H9 (cell line): ENCODE results near the gene CLBA1. TPM values are rescaled to one million over a fixed set of nuclear protein-coding genes. Genes with fewer than 3 reads are reported as not detected.

ENCODE experiments used
- DNase-seq: peaks from one replicate; pipeline ENCODE4 v3.0.0-alpha.2; 2017
- H2AFZ ChIP-seq: one replicate; pipeline ENCODE4 v1.6.1; 2013; ENCODE audit warnings: mild to moderate bottlenecking, low read length, control low read depth, moderate library complexity
- H2AK5ac ChIP-seq: 2 replicates; pipeline ENCODE4 v1.6.1; 2013; ENCODE audit warnings: low read length, control low read depth, mixed read lengths; ENCODE audit not compliant: insufficient read length
- H2BK120ac ChIP-seq: one replicate; pipeline ENCODE4 v1.6.1; 2013; ENCODE audit warnings: low read depth, mild to moderate bottlenecking, low read length, control low read depth, inconsistent platforms; ENCODE audit not compliant: poor library complexity, severe bottlenecking
- H2BK12ac ChIP-seq: 2 replicates; pipeline ENCODE4 v1.6.1; 2013; ENCODE audit warnings: low read length, control low read depth, mixed read lengths, low read depth; ENCODE audit not compliant: insufficient read length
- H2BK15ac ChIP-seq: 2 replicates; pipeline ENCODE4 v1.6.1; 2013; ENCODE audit warnings: low read depth, low read length, control low read depth
- H2BK20ac ChIP-seq: one replicate; pipeline ENCODE4 v1.6.1; 2013; ENCODE audit warnings: low read depth, mild to moderate bottlenecking, low read length, control low read depth, inconsistent platforms; ENCODE audit not compliant: poor library complexity, severe bottlenecking
- H2BK5ac ChIP-seq: 2 replicates; pipeline ENCODE4 v1.6.1; 2013; ENCODE audit warnings: low read length, control low read depth, mixed read lengths; ENCODE audit not compliant: insufficient read length
- H3K14ac ChIP-seq: 2 replicates; pipeline ENCODE4 v1.6.1; 2013; ENCODE audit warnings: low read length, control low read depth; ENCODE audit not compliant: insufficient read depth
- H3K18ac ChIP-seq: 2 replicates; pipeline ENCODE4 v1.6.1; 2013; ENCODE audit warnings: low read depth, mild to moderate bottlenecking, mixed read lengths, low read length, control low read depth; ENCODE audit not compliant: insufficient read length
- H3K23ac ChIP-seq: 2 replicates; pipeline ENCODE4 v1.6.1; 2013; ENCODE audit warnings: low read length, control low read depth, mixed read lengths, low read depth; ENCODE audit not compliant: insufficient read length
- H3K23me2 ChIP-seq: 2 replicates; pipeline ENCODE4 v1.6.1; 2013; ENCODE audit warnings: low read depth, mild to moderate bottlenecking, mixed read lengths, low read length, control low read depth; ENCODE audit not compliant: insufficient read length, poor library complexity, severe bottlenecking
- H3K27ac ChIP-seq: 2 replicates; pipeline ENCODE4 v1.5.1; 2013; ENCODE audit warnings: low read length, control low read depth, mixed read lengths, low read depth; ENCODE audit not compliant: insufficient read length
- H3K27me3 ChIP-seq: 2 replicates; pipeline ENCODE4 v1.6.1; 2013; ENCODE audit warnings: low read length, control low read depth, inconsistent platforms; ENCODE audit not compliant: insufficient read depth
- H3K4ac ChIP-seq: 2 replicates; pipeline ENCODE4 v1.6.1; 2013; ENCODE audit warnings: low read depth, mild to moderate bottlenecking, control low read depth, inconsistent platforms, low read length, moderate library complexity
- H3K4me1 ChIP-seq: 2 replicates; pipeline ENCODE4 v1.6.1; 2013; ENCODE audit warnings: low read length, control low read depth, inconsistent platforms; ENCODE audit not compliant: insufficient read depth
- H3K4me2 ChIP-seq: 2 replicates; pipeline ENCODE4 v1.6.1; 2013; ENCODE audit warnings: low read length, control low read depth, mixed read lengths; ENCODE audit not compliant: insufficient read length, insufficient read depth
- H3K56ac ChIP-seq: 2 replicates; pipeline ENCODE4 v1.6.1; 2013; ENCODE audit warnings: low read depth, mild to moderate bottlenecking, mixed read lengths, low read length, control low read depth; ENCODE audit not compliant: insufficient read length
- H3K79me1 ChIP-seq: 2 replicates; pipeline ENCODE4 v1.6.1; 2013; ENCODE audit warnings: low read depth, mild to moderate bottlenecking, moderate library complexity, low read length, control low read depth, inconsistent platforms; ENCODE audit not compliant: insufficient read depth, poor library complexity, severe bottlenecking
- H3K79me2 ChIP-seq: 2 replicates; pipeline ENCODE4 v1.6.1; 2013; ENCODE audit warnings: low read length, control low read depth, inconsistent platforms; ENCODE audit not compliant: insufficient read depth
- H3K9ac ChIP-seq: 2 replicates; pipeline ENCODE4 v1.6.1; 2013; ENCODE audit warnings: low read length, control low read depth, mixed read lengths; ENCODE audit not compliant: insufficient read length; ENCODE audit errors: extremely low read depth
- H3K9me3 ChIP-seq: one replicate; pipeline ENCODE4 v1.6.1; 2013; ENCODE audit warnings: low read depth, low read length, inconsistent platforms; ENCODE audit not compliant: control insufficient read depth
- H3T11ph ChIP-seq: one replicate; pipeline ENCODE4 v1.6.1; 2013; ENCODE audit warnings: mild to moderate bottlenecking, low read length, control low read depth, inconsistent platforms
- H4K20me1 ChIP-seq: one replicate; pipeline ENCODE4 v1.6.1; 2013; ENCODE audit not compliant: control insufficient read depth, insufficient read length, insufficient read depth
- H4K5ac ChIP-seq: 2 replicates; pipeline ENCODE4 v1.6.1; 2013; ENCODE audit warnings: low read depth, mild to moderate bottlenecking, mixed read lengths, low read length, control low read depth; ENCODE audit not compliant: insufficient read length
- H4K8ac ChIP-seq: replicated peaks from 2 replicates; pipeline ENCODE4 v1.6.1; 2013; ENCODE audit warnings: low read length, control low read depth, mixed read lengths, low read depth; ENCODE audit not compliant: insufficient read length
- H4K91ac ChIP-seq: 2 replicates; pipeline ENCODE4 v1.6.1; 2013; ENCODE audit warnings: low read depth, mild to moderate bottlenecking, moderate library complexity, mixed read lengths, low read length, control low read depth; ENCODE audit not compliant: insufficient read length
- H3K27ac Mint-ChIP-seq, 3 experiments: 2 replicates in 2 of 3; 3 replicates in 1 of 3; pipeline ENCODE4 v1.8.0; 2020 to 2021; ENCODE audit warnings: mixed read lengths in 3 of 3, mild to moderate bottlenecking in 1 of 3, moderate library complexity in 1 of 3
- H3K27me3 Mint-ChIP-seq: 2 replicates; pipeline ENCODE4 v1.8.0; 2021; ENCODE audit warnings: low read depth, mild to moderate bottlenecking, moderate library complexity, mixed read lengths
- H3K36me3 Mint-ChIP-seq, 3 experiments: 2 replicates in 2 of 3; 3 replicates in 1 of 3; pipeline ENCODE4 v1.8.0; 2020 to 2021; ENCODE audit warnings: low read depth in 3 of 3, mixed read lengths in 3 of 3; ENCODE audit not compliant: insufficient read depth in 1 of 3
- H3K4me1 Mint-ChIP-seq, 2 experiments: 2 replicates each; pipeline ENCODE4 v1.8.0; 2020; ENCODE audit warnings: mixed read lengths in 2 of 2
- H3K4me3 Mint-ChIP-seq, 2 experiments: 2 replicates in 1 of 2; 3 replicates in 1 of 2; pipeline ENCODE4 v1.8.0; 2020 to 2021; ENCODE audit warnings: mild to moderate bottlenecking in 2 of 2, mixed read lengths in 2 of 2, moderate library complexity in 1 of 2
- H3K9me3 Mint-ChIP-seq, 2 experiments: 2 replicates in 1 of 2; 3 replicates in 1 of 2; pipeline ENCODE4 v1.8.0; 2020; ENCODE audit warnings: mild to moderate bottlenecking in 2 of 2, mixed read lengths in 2 of 2, moderate library complexity in 1 of 2
- CTCF ChIP-seq: fragments of 200-600 bp; sonication (generic); conservative IDR thresholded peaks from 3 replicates; pipeline ENCODE4 v1.8.0; 2021; ENCODE audit warnings: antibody characterized with exemption, mild to moderate bottlenecking
- WGBS: extraction: QIAGEN DNeasy Blood & Tissue Kit; methylation state at CpG from one replicate; pipeline ENCODE4 v1.1.7; 2013; ENCODE audit warnings: missing lambda C conversion rate, low lambda C conversion rate, mixed read lengths; ENCODE audit not compliant: insufficient read length; ENCODE audit errors: extremely low coverage; 5-methylcytosine and 5-hydroxymethylcytosine counted together
- total RNA-seq: library from RNA; stranded (reverse); gene quantifications from 2 replicates; pipeline ENCODE4 v1.2.1, GENCODE V29; 2021

The CLBA1 gene
- total RNA-seq, 1 experiment from 2014 or later: 2.4 TPM

- Histone ChIP-seq H2BK15ac (no peak overlapping the region), H2BK5ac (no peak overlapping the region), H3K27ac (no peak overlapping the region), H3K4ac (no peak overlapping the region), H3K9ac (no peak overlapping the region), H3K27me3 (no peaks in the 10 kb centered on the region), H4K8ac (no peak overlapping the region), H3K79me2 (peaks cover 76% of the 10 kb centered on the region), H3K18ac (no peak overlapping the region), H3K14ac (no peak overlapping the region), H2AK5ac (no peak overlapping the region), H4K91ac (no peak overlapping the region), H3K79me1 (peaks cover 34% of the 10 kb centered on the region), H3K4me2 (no peak overlapping the region), H4K5ac (no peak overlapping the region), H3K9me3 (no peaks in the 10 kb centered on the region), H3T11ph (no peak overlapping the region), H3K56ac (no peak overlapping the region), H3K4me1 (peaks cover 5% of the 10 kb centered on the region; the same call in 1 of the 2 replicates), H2BK120ac (no peak overlapping the region), H2BK12ac (no peak overlapping the region), H3K23me2 (peaks cover 6% of the 10 kb centered on the region), H2BK20ac (no peak overlapping the region), H3K23ac (no peak overlapping the region), H2AFZ (no peak overlapping the region), H4K20me1 (peaks cover 3% of the 10 kb centered on the region)
- no peak for DNase-seq
- WGBS: no CpG with 5 or more reads among the region's 6 CpGs
- Mint-ChIP-seq H3K27me3 (no peaks in the 10 kb centered on the region; the same call in 1 of the 2 replicates), H3K4me3 (peak overlapping the region in 1 of 2 experiments; percentile 30; a peak in 1 of 5 replicates), H3K36me3 (peaks cover 15 to 50% (median 44%) of the 10 kb centered on the region in 3 experiments; a peak in 6 of 7 replicates), H3K27ac (peak overlapping the region; percentile 46 to 88 (median 61); a peak in 4 of 7 replicates), H3K9me3 (peaks cover 0 to 2% of the 10 kb centered on the region in 2 experiments; a peak in 1 of 5 replicates), H3K4me1 (peaks cover 57 to 74% of the 10 kb centered on the region in 2 experiments)
- no peak for TF ChIP-seq CTCF
Measured at GRCh38 chr14:105015905-105016304, 30.3 kb downstream of the CLBA1 start.
